Measurements from ENCODE around the gene CRBN.

Gene CRBN

GRCh38 chr3:3117651-3118050 is 61.8 kb downstream of the CRBN start:
- DNase-seq (ENCODE audit: extremely low read depth in 1 of 2, low read depth in 1 of 2), result no peak

DNA sequence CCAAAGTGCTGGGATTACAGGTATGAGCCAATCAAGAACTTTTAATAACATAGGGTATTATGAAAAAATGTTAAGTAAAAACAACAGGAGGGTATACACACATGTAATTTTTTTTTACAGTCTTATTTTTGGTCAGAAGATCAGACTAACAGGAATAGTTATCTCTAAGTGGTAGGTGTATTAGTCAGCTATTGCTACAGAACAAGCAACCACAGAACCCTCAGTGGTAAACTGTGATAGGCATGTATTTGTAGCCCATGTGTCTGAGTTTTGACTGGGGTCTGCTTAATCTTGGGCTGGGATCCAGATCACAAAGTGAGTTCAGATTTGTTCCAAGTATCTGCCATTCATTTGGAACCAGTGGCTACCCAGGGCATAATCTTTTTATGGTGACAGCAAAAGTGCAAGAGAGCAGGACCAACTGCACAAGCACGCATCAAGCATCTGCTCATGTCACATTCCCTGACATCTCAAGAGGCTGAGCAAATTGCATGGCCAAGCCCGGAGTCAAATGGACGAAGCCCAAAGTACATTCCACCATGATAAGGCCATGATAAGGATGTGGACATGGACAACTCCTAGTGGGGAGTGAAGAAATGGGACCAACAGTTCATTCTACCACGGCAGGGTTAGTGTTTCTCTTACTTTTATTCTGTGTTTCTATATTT is 66.3 kb downstream of the CRBN start:
- DNase-seq (ENCODE audit: extremely low read depth in 1 of 2, low read depth in 1 of 2), result no peak

GRCh38 chr3:3110749-3111361 is 68.6 kb downstream of the CRBN start:
- no peak for DNase-seq (ENCODE audit: extremely low read depth in 1 of 2, low read depth in 1 of 2)

- DNase-seq (ENCODE audit: extremely low read depth in 1 of 2, low read depth in 1 of 2), result no peak
Observed at GRCh38 chr3:3110299-3110630, 69.2 kb downstream of the CRBN start, which contains the start of gene IL5RA. Gene IL5RA (minus strand): TSS chr3:3110374. CDS start chr3:3104984, 5,390 bp downstream.

GRCh38 chr3:3109407-3110298 is 69.8 kb downstream of the CRBN start:
- DNase-seq (ENCODE audit: extremely low read depth in 1 of 2, low read depth in 1 of 2), result no peak

GRCh38 chr3:3107858-3108257 is 71.6 kb downstream of the CRBN start:
- no peak for DNase-seq (ENCODE audit: extremely low read depth in 1 of 2, low read depth in 1 of 2)

DNA sequence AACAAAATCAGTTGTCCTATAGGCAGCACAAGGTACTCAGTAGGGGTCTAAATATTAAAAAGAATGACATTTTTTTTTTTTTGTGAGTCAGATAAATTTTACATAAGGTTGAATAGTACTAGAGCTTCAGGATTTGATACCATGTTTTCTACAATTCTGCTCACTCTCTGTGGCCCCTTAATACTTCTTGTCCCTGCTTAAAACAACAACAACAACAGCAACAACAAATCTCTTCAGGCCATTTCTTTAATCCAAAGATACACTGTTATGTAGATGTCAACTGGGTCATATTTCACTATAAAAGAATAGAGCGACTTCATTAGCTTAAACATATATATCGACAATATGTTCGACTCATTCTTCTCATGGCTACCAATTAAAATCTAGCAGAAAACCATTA is 72.3 kb downstream of the CRBN start:
- no peak for DNase-seq (ENCODE audit: extremely low read depth in 1 of 2, low read depth in 1 of 2)

DNA sequence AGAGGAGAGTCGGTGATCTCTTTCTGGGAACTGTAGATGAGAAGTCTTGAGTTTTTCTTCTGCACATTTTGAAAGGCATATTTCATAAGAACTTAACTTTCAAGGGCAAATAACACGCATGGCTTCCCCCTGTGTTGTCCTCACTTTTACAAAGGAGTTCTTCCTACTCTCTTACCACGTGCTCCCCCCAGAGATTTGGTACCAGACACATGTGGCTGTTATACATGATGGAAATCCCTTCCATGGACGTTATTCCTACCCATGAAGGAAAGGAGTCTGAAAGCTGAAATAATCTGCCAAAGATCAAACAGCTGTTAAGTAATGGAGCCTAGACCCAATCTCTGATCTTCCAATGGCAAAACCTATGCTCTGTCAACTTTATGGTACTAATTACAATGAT is 73.7 kb downstream of the CRBN start:
- DNase-seq (ENCODE audit: extremely low read depth in 1 of 2, low read depth in 1 of 2), result no peak

DNA sequence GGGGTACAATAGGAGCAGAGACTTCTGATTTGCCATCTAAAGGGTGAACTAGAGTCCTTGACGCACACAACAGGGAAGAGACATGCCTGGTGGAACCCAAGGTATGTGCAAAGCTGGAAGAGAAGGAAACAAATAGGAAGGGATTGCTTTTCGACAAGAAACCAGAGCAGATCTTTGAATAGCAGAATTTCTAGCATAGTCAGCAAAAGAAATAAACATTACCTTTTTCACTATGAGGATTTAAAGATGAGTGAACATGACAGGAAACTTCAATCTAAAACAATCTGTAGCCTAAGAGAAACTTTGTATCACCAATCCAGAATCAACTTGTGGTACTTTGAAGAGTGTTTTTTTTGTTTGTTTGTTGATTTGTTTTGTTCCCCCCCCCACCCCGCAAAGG is 74.2 kb downstream of the CRBN start:
- no peak for DNase-seq (ENCODE audit: extremely low read depth in 1 of 2, low read depth in 1 of 2)

DNA sequence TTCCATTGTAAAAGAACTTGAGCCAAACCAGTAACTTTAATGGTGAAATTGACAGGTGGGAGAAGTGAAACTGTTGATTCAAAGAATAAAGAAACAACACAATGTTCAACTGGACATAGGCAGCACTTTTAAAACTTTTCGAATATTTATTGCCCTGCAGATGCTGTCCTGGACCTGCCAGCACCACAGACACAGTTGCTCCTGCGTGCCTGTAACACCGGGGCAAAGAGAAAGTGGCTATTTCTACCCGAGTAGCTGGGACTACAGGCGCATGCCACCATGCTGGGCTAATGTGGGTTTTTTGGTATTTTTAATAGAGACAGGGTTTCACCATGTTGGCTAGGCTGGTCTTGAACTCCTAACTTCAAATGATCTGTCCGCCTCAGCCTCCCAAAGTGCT is 76.7 kb downstream of the CRBN start:
- DNase-seq (ENCODE audit: extremely low read depth in 1 of 2, low read depth in 1 of 2), result no peak

- DNase-seq (ENCODE audit: extremely low read depth in 1 of 2, low read depth in 1 of 2), result no peak
Observed at GRCh38 chr3:3101660-3102458, 77.6 kb downstream of the CRBN start.
